ENCODE data around the gene MBD1.

MBD1 gene

DNA sequence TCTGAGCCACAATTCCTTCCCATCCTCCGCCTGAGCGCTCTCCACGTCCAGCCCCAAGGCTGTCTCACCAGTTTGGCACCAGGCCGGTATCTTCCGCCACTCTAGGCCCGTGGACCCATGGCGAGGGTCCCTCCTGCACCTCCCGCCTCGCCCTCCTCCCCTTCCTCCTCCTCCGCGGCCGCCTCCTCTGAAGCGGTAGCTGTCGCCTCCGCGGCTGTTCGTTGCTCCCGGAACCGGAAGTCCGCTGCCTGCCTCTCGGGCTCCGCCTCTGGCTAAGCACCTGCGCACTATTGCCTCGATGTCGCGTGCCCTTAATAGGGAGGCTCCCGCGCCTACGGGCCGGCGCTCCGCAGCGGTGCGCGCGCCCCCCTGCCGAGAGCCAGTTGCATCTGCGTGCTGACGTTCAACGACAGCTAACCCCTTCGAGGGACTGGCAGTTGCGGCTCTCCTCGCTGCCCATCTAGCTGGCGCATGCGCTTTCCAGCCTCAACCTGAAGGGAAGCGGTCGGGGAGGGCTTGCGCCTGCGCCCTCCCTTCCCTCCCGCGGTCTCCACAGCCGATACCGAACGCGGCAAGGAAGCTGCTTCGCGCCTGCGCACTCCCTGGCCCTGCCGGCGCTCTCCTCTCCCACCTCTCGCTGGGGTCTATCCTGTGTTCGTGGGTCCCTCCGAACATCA lies at the start of gene MBD1:
TSS of gene MBD1 (minus strand) at position 229 of the 677 bp plus-strand sequence. CDS start 1,531 bp downstream, outside the sequence.
- peak within 1 kb of the TSS; percentile 86 for H2AFZ ChIP-seq (ENCODE audit: low read depth, low read length, severe bottlenecking)
- H3K27me3 ChIP-seq (ENCODE audit: low read length), result no peaks in the 10 kb centered on the region
- H3K4me3 ChIP-seq (ENCODE audit: insufficient read depth, low read length, poor library complexity, severe bottlenecking), result peak within 1 kb of the TSS; percentile 99
- H3K27ac ChIP-seq (ENCODE audit: low read depth, low read length), result peak within 1 kb of the TSS; percentile 82
- H3K4me2 ChIP-seq (ENCODE audit: low read depth, low read length, poor library complexity, severe bottlenecking), result peak within 1 kb of the TSS; percentile 97
- H3K9me2 ChIP-seq (replicated peaks; ENCODE audit: insufficient read depth, low read length), result no peaks in the 10 kb centered on the region
- peaks cover 47% of the 10 kb centered on the region for H3K79me2 ChIP-seq (ENCODE audit: insufficient read depth, low read length)
- no peaks in the 10 kb centered on the region for H3K9me3 ChIP-seq (ENCODE audit: insufficient read depth, low read length)
- TF ChIP-seq CTCF (IDR thresholded peaks at IDR 0.05; ENCODE audit: insufficient read depth, low read length, poor library complexity, severe bottlenecking) (no peak), EZH2phosphoT487 (conservative IDR thresholded peaks at IDR 0.05; ENCODE audit: low read length) (no peak)
- H3F3A ChIP-seq (ENCODE audit: insufficient read depth), result 0 out of 2 replicates have a peak, but pooled peaks cover 12% of the 10 kb centered on the region
- H3K9ac ChIP-seq (ENCODE audit: low read length), result peak within 1 kb of the TSS; percentile 95
- peaks cover 8% of the 10 kb centered on the region; the same call in 1 of the 2 replicates for H3K36me3 ChIP-seq (ENCODE audit: low read length)
- H4K20me1 ChIP-seq (ENCODE audit: low read depth, low read length), result peaks cover 6% of the 10 kb centered on the region; the same call in 1 of the 2 replicates

GRCh38 chr18:50330176-50330575 lies 48.9 kb upstream of the MBD1 start:
- H2AFZ ChIP-seq (ENCODE audit: low read depth, low read length, severe bottlenecking), result no peak overlapping the region
- H3F3A ChIP-seq (ENCODE audit: insufficient read depth), result no peaks in the 10 kb centered on the region
- no peaks in the 10 kb centered on the region for H3K79me2 ChIP-seq (ENCODE audit: insufficient read depth, low read length)
- no peaks in the 10 kb centered on the region for H3K9me2 ChIP-seq (replicated peaks; ENCODE audit: insufficient read depth, low read length)
- H3K4me2 ChIP-seq (ENCODE audit: low read depth, low read length, poor library complexity, severe bottlenecking), result no peak overlapping the region
- H3K9ac ChIP-seq (ENCODE audit: low read length), result no peak overlapping the region
- TF ChIP-seq CTCF (IDR thresholded peaks at IDR 0.05; ENCODE audit: insufficient read depth, low read length, poor library complexity, severe bottlenecking) (no peak), EZH2phosphoT487 (conservative IDR thresholded peaks at IDR 0.05; ENCODE audit: low read length) (no peak)
- no peak overlapping the region for H3K4me3 ChIP-seq (ENCODE audit: insufficient read depth, low read length, poor library complexity, severe bottlenecking)
- no peaks in the 10 kb centered on the region for H4K20me1 ChIP-seq (ENCODE audit: low read depth, low read length)
- H3K27ac ChIP-seq (ENCODE audit: low read depth, low read length), result no peak overlapping the region
- H3K36me3 ChIP-seq (ENCODE audit: low read length), result 0 out of 2 replicates have a peak, but pooled peaks cover 6% of the 10 kb centered on the region
- peaks cover 4% of the 10 kb centered on the region; the same call in 1 of the 2 replicates for H3K9me3 ChIP-seq (ENCODE audit: insufficient read depth, low read length)
- H3K27me3 ChIP-seq (ENCODE audit: low read length), result no peaks in the 10 kb centered on the region

GRCh38 chr18:50327983-50328382 lies 46.7 kb upstream of the MBD1 start:
- no peak overlapping the region for H3K27ac ChIP-seq (ENCODE audit: low read depth, low read length)
- H3K9me3 ChIP-seq (ENCODE audit: insufficient read depth, low read length), result peaks cover 4% of the 10 kb centered on the region; the same call in 1 of the 2 replicates
- no peak overlapping the region for H3K4me2 ChIP-seq (ENCODE audit: low read depth, low read length, poor library complexity, severe bottlenecking)
- H3K36me3 ChIP-seq (ENCODE audit: low read length), result 0 out of 2 replicates have a peak, but pooled peaks cover 6% of the 10 kb centered on the region
- no peaks in the 10 kb centered on the region for H3K9me2 ChIP-seq (replicated peaks; ENCODE audit: insufficient read depth, low read length)
- no peaks in the 10 kb centered on the region for H3F3A ChIP-seq (ENCODE audit: insufficient read depth)
- no peak overlapping the region for H3K4me3 ChIP-seq (ENCODE audit: insufficient read depth, low read length, poor library complexity, severe bottlenecking)
- no peaks in the 10 kb centered on the region for H4K20me1 ChIP-seq (ENCODE audit: low read depth, low read length)
- no peaks in the 10 kb centered on the region for H3K79me2 ChIP-seq (ENCODE audit: insufficient read depth, low read length)
- no peaks in the 10 kb centered on the region for H3K27me3 ChIP-seq (ENCODE audit: low read length)
- no peak overlapping the region for H2AFZ ChIP-seq (ENCODE audit: low read depth, low read length, severe bottlenecking)
- TF ChIP-seq CTCF (IDR thresholded peaks at IDR 0.05; ENCODE audit: insufficient read depth, low read length, poor library complexity, severe bottlenecking), result no peak
- no peak for TF ChIP-seq EZH2phosphoT487 (conservative IDR thresholded peaks at IDR 0.05; ENCODE audit: low read length)
- no peak overlapping the region for H3K9ac ChIP-seq (ENCODE audit: low read length)
